GM12872 (cell line): ENCODE data around the gene ST7.

Source experiments
- CTCF ChIP-seq: IDR thresholded peaks from 3 replicates; pipeline ENCODE4 v1.5.1; 2011; ENCODE audit warnings: low read depth, mild to moderate bottlenecking, low read length, moderate library complexity; ENCODE audit not compliant: insufficient read depth

ST7 gene

DNA sequence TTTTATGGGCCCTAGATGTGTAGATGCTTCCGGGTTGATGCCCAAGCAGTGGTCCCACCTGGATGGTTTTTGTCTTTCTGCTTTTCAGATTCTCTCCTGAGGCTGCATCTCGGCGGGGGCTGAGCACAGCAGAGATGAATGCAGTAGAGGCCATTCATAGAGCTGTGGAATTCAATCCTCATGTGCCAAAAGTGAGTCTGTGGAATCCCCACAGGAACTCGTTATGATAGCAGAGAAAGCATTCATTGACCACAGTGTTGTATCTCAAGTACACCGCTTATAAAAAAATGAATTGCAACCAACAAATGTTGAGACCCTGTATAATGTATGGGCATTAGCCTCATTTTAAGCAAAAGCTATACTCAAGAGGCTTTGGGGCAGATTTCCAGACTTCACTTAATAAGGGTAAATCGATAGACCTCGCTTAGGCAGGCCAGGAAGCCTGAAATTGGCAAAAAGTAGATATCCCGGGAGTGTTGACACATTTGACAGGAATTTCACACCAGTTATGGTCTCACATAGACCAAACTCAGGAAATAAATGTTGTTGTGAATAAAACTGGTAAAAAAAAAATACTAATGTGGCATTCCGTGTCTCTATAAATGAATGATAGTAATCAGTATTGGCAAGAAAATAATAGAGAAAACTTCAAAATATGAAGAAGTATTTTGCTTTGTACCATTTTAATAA is 237.6 kb downstream of the ST7 start:
- TF ChIP-seq CTCF = no peak

GRCh38 chr7:117192108-117192507 is 238.8 kb downstream of the ST7 start:
- no peak for TF ChIP-seq CTCF

DNA sequence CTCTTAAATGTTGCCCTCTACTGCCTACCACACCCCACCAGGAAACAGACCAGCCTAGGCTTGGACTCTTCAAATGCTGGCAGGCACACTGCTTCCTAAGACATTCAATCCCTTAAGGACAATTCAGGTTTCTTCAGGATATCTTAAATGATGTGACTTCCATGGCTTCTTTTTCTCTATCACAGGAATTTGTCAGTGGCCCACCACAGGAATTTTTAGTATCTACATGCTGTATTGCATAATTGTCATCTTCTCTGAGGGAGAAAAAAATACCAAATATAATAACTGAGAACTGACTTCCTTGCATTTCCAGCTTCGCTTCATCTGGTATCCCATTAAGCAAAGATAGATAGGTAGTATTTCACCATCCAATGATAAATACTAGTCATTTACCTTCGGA is 240.3 kb downstream of the ST7 start:
- no peak for TF ChIP-seq CTCF

DNA sequence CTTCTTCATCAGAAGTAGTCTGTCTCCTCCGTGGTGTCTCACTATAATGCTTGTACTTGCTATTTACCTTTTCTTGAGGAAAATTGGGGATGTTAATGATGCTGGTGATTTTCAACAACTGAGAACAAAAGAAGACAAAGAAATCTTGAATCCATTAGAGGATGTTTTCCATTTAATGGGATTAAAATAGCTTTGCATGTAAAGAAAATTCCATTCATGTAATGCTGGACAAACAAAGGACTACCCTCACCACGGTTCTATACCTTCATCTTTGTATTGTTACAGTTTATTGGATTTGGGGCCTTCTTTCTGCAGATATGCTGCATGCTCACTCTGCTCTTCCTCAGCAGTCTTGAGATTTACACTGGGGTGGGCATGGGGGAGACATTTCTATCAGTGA is 241.1 kb downstream of the ST7 start:
- no peak for TF ChIP-seq CTCF

DNA sequence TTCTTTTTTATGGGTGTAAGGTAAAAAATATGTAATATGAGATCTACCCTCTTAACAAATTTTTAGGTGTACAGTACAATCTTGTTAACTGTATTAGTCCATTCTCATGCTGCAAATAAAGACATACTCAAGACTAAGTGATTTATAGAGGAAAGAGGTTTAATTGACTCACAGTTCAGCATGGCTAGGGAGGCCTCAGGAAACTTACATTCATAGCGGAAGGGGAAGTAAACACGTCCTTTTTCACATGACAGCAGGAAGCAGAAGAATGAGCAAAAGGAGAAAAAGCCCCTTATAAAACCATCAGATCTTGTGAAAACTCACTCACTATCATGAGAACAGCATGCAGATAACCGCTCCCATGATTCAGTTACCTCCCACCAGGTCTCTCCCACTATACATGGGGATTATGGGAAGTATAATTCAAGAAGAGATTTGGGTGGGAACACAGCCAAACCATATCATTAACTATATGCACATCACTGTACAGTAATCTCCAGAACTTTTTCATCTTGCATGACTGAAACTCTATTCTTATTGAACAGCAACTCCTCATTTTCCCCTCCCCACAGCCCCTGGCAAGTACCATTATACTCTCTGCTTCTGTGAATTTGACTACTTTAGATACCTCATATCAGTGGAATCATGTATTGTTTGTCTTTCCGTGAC is 242.2 kb downstream of the ST7 start:
- no peak for TF ChIP-seq CTCF

DNA sequence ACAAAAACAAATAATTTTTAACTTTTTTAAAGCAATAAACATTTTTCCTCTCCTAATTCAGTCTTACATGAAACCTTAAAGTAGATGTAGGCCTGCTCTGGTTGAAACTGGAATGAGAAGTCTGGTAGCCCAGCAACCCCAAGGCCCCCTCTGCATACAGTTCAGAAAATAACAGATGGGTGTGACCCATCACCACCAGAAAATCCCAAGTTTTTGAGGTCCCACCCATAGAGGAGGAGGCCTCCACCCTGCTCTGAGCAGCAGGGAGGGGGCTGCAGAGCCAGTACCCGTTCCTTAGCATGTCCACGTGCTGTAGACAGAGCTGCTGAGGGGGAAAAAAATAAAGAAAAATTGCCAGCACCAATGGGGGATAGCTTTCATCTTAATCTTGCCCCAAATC is 246.8 kb downstream of the ST7 start:
- no peak for TF ChIP-seq CTCF

DNA sequence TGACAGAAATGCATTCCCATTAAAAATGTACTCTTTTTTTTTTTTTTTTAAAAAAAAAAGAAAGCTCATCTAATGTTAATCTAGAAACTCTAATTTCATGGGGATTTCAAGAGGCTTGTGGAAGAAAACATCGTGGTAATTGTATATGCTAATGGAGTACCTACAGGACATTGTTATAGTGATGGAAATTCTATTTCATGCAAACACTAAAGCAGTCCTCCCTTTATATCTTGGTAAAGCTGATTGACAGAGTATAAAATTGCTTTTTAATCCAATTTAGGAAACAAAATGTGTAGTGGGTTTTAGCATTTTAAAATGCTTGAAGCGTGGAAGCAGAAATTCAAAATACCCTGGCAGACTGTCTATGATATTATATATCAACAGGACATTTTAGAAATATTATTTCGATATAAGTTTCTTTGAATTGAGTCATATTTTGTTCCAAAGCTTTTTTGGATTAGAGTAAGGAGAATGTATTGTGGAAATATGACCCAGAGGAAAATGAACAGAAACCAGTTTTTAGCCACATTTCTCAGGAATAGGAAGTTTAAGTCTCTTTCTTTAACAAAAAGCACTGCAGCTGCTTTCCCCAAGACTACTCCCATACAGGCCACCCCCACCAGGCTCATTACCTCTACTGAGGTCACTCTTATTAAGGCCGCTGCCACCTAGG is 247.6 kb downstream of the ST7 start:
- TF ChIP-seq CTCF = no peak
